Measurements from ENCODE around the gene FBXO2. TPM values are rescaled to one million over a fixed set of nuclear protein-coding genes. Genes with fewer than 3 reads are reported as not detected.

FBXO2 gene
- total and polyA plus RNA-seq, 10 of the 15 experiments (the other 5 are each of a cell fraction or from before 2014, with no cell fraction given), result 0.06 to 0.41 (median 0.18) TPM; not detected in 4

DNA sequence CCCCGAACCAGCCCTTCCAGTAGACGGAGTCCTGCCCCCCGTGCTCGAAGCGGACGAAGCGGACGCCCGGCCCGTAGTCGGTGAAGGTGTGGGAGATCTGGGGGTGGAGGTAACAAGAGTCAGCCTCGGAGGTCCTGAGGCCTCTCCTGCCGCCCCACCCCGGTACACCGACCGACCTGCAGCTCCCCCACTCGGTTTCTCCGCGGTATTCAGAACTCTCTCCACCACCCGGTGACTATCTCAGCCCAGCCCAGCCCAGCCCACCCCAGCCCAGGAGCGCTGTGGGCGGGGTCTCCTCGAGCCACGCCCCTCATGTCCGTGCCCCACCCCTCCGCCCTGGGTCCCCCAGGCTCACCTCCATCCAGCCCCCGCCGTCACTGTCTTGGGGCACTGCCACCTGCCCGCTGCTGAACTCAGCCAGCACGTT is 5.5 kb downstream of the FBXO2 start:
- no peaks in the 10 kb centered on the region for H3K36me3 ChIP-seq (ENCODE audit: control insufficient read depth in 2 of 2, insufficient read depth in 2 of 2, low read length in 1 of 2)
- ChIA-PET CTCF (interaction anchor here (0.6 to 3.2 kb wide), 3 partner anchors 46 to 611 kb away, joined by 3 to 36 read pairs (median 14); no protein-coding TSS in a partner anchor), SMC1A (ENCODE audit: uncharacterized antibody, unreplicated experiment) (no interaction called here), RAD21 (ENCODE audit: unreplicated experiment) (interaction anchor here (0.7 to 2.8 kb wide), 2 partner anchors 71 to 604 kb away, joined by 3 to 25 read pairs; no protein-coding TSS in a partner anchor), POLR2A (no interaction called here)
- no peaks in the 10 kb centered on the region for H3K79me2 ChIP-seq (ENCODE audit: control insufficient read depth, insufficient read depth, low read length)
- no peak overlapping the region for H2AFZ ChIP-seq (ENCODE audit: control insufficient read depth, low read depth, low read length)
- DNase-seq (ENCODE audit: low read depth, low spot score), result no peak
- H3K9ac ChIP-seq (ENCODE audit: control insufficient read depth, insufficient read depth, low read length), result no peak overlapping the region
- TF ChIP-seq RFX5 (IDR thresholded peaks at IDR 0.05; ENCODE audit: low read depth, low read length), result no peak
- no peaks in the 10 kb centered on the region for H4K20me1 ChIP-seq (ENCODE audit: control insufficient read depth, insufficient read depth)
- BruUV-seq (replicated peaks), result no TSS peak
- no peaks in the 10 kb centered on the region for H3K4me1 ChIP-seq (ENCODE audit: control insufficient read depth, insufficient read depth, low read length)
- no peaks in the 10 kb centered on the region for H3K9me3 ChIP-seq (replicated peaks; ENCODE audit: control insufficient read depth, insufficient read depth, low read length)
- FAIRE-seq, result no peak
- peak; percentile 53 for ATAC-seq
- intact Hi-C loops (cut with micrococcal nuclease; ENCODE audit: unreplicated experiment), result no loop called here
- no peak overlapping the region; the same call in 1 of the 2 replicates for H3K4me2 ChIP-seq (ENCODE audit: control insufficient read depth, insufficient read depth)
- in situ Hi-C loops (cut with MboI), result no loop called here
- H3K27ac ChIP-seq (ENCODE audit: control insufficient read depth, insufficient read depth), result no peak overlapping the region
- no peak overlapping the region for H3K4me3 ChIP-seq
- WGBS (ENCODE audit: insufficient coverage, insufficient replicate concordance, low lambda C conversion rate, missing lambda C conversion rate), result 60% methylated on average over 23 of the region's 30 CpGs
- no peaks in the 10 kb centered on the region; a peak in 2 of 4 replicates for H3K27me3 ChIP-seq (replicated peaks in 1 of 2; ENCODE audit: control insufficient read depth in 2 of 2, insufficient read depth in 2 of 2, low read length in 1 of 2)

DNA sequence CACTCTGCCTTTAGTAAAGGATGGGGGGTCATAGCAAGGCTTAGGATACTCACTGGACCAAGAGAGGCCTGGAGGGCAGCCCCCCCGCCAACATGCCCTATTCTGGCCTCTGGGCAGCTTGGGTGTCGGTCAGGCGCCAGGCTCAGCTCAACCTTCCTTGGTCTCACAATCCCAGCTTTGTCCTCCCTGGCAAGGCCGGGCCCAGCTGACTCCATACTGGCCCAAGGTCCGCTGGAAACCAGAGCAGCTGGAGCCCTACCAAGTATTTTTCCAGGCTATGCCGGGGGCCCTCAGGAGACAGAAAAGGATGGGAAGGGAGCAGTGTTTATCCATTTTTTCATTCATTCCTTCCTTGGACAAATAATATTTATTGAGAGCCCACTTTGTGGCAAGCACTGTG is 6.2 kb downstream of the FBXO2 start:
- Histone ChIP-seq H2AFZ (ENCODE audit: control insufficient read depth, low read depth, low read length) (no peak overlapping the region), H3K9ac (ENCODE audit: control insufficient read depth, insufficient read depth, low read length) (no peak overlapping the region), H3K27me3 (replicated peaks in 1 of 2; ENCODE audit: control insufficient read depth in 2 of 2, insufficient read depth in 2 of 2, low read length in 1 of 2) (no peaks in the 10 kb centered on the region; a peak in 2 of 4 replicates), H4K20me1 (ENCODE audit: control insufficient read depth, insufficient read depth) (no peaks in the 10 kb centered on the region), H3K4me3 (no peak overlapping the region), H3K27ac (ENCODE audit: control insufficient read depth, insufficient read depth) (no peak overlapping the region), H3K9me3 (replicated peaks; ENCODE audit: control insufficient read depth, insufficient read depth, low read length) (no peaks in the 10 kb centered on the region), H3K79me2 (ENCODE audit: control insufficient read depth, insufficient read depth, low read length) (no peaks in the 10 kb centered on the region), H3K4me1 (ENCODE audit: control insufficient read depth, insufficient read depth, low read length) (no peaks in the 10 kb centered on the region), H3K36me3 (ENCODE audit: control insufficient read depth in 2 of 2, insufficient read depth in 2 of 2, low read length in 1 of 2) (no peaks in the 10 kb centered on the region), H3K4me2 (ENCODE audit: control insufficient read depth, insufficient read depth) (no peak overlapping the region)
- ChIA-PET CTCF (interaction anchor here (1.2 to 1.9 kb wide), 2 partner anchors 59 to 610 kb away, joined by 3 to 14 read pairs; no protein-coding TSS in a partner anchor), RAD21 (ENCODE audit: unreplicated experiment) (interaction anchor here (0.9 to 2.8 kb wide), 2 partner anchors 72 to 611 kb away, joined by 3 to 25 read pairs; no protein-coding TSS in a partner anchor), POLR2A (no interaction called here), SMC1A (ENCODE audit: uncharacterized antibody, unreplicated experiment) (no interaction called here)
- in situ Hi-C loops (cut with MboI) (no loop called here), intact Hi-C loops (cut with micrococcal nuclease; ENCODE audit: unreplicated experiment) (no loop called here)
- 58% methylated on average over 6 of the region's 6 CpGs for WGBS (ENCODE audit: insufficient coverage, insufficient replicate concordance, low lambda C conversion rate, missing lambda C conversion rate)
- DNase-seq (ENCODE audit: low read depth, low spot score) (no peak), ATAC-seq (no peak), FAIRE-seq (no peak)
- BruUV-seq (replicated peaks), result no TSS peak
- TF ChIP-seq MYB (IDR thresholded peaks at IDR 0.05; ENCODE audit: borderline replicate concordance, low read depth, low read length) (no peak), ATF7 (IDR thresholded peaks at IDR 0.05; ENCODE audit: low read depth) (no peak), FOS (IDR thresholded peaks at IDR 0.05; ENCODE audit: borderline replicate concordance, extremely low read depth, insufficient read length) (no peak), ZNF24 (IDR thresholded peaks at IDR 0.05) (no peak), BCLAF1 (IDR thresholded peaks at IDR 0.05) (no peak), RAD51 (IDR thresholded peaks at IDR 0.05) (no peak), ETV6 (conservative IDR thresholded peaks at IDR 0.05 in 1 of 2, IDR thresholded peaks at IDR 0.05 in 1 of 2; ENCODE audit: borderline replicate concordance in 1 of 2, low read depth in 1 of 2) (no peak), PML (IDR thresholded peaks at IDR 0.05; ENCODE audit: low read length) (no peak), RFX5 (IDR thresholded peaks at IDR 0.05; ENCODE audit: low read depth, low read length) (no peak), KLF5 (IDR thresholded peaks at IDR 0.05; ENCODE audit: partially characterized antibody) (no peak), SIX5 (IDR thresholded peaks at IDR 0.05; ENCODE audit: low read depth, low read length, severe bottlenecking) (no peak), NFIC (IDR thresholded peaks at IDR 0.05; ENCODE audit: low read depth, low read length) (no peak)
- TF ChIP-seq, protein P1, sequence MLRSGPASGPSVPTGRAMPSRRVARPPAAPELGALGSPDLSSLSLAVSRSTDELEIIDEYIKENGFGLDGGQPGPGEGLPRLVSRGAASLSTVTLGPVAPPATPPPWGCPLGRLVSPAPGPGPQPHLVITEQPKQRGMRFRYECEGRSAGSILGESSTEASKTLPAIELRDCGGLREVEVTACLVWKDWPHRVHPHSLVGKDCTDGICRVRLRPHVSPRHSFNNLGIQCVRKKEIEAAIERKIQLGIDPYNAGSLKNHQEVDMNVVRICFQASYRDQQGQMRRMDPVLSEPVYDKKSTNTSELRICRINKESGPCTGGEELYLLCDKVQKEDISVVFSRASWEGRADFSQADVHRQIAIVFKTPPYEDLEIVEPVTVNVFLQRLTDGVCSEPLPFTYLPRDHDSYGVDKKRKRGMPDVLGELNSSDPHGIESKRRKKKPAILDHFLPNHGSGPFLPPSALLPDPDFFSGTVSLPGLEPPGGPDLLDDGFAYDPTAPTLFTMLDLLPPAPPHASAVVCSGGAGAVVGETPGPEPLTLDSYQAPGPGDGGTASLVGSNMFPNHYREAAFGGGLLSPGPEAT (IDR thresholded peaks at IDR 0.05; ENCODE audit: low read depth), result no peak

All from GM12878 (cell line).